K562 (cell line): ENCODE data around the gene ZC3H13.

Source experiments
- BACH1 ChIP-seq: fragments of 200-800 bp; sonication (Bioruptor generic); IDR thresholded peaks from 2 replicates; pipeline ENCODE4 v1.6.1; 2016; ENCODE audit warnings: missing genetic modification characterization, missing compliant biosample characterization
- CHD2 ChIP-seq: IDR thresholded peaks from 2 replicates; pipeline ENCODE4 v1.6.1; 2011; ENCODE audit warnings: low read depth, low read length
- CREBBP ChIP-seq: IDR thresholded peaks from one replicate; pipeline ENCODE4 v1.6.1; 2012; ENCODE audit warnings: low read depth, mild to moderate bottlenecking, control low read depth, inconsistent platforms, low read length
- E4F1 ChIP-seq: fragments of 250-450 bp; sonication (Bioruptor Pico); IDR thresholded peaks from 2 replicates; pipeline ENCODE4 v1.5.0; 2021; ENCODE audit warnings: mild to moderate bottlenecking, borderline replicate concordance
- HDAC6 ChIP-seq: IDR thresholded peaks from 2 replicates; pipeline ENCODE4 v1.6.1; 2012; ENCODE audit warnings: low read depth, mild to moderate bottlenecking, control low read depth, inconsistent platforms, low read length, moderate library complexity
- JUN ChIP-seq, 2 experiments: sonication (generic) in 1 of 2; formaldehyde crosslinking in 1 of 2; IDR thresholded peaks; 2 replicates each; pipeline versions ENCODE4 v1.6.1 to v1.8.0; 2012 to 2022; ENCODE audit warnings: borderline replicate concordance in 2 of 2, mild to moderate bottlenecking in 2 of 2, improper control_type of control experiment in 1 of 2, low read depth in 1 of 2, low read length in 1 of 2, missing genetic modification reagents in 1 of 2
- KAT7 ChIP-seq: sonication (generic); formaldehyde crosslinking; IDR thresholded peaks from 2 replicates; pipeline ENCODE4 v1.8.0; 2022; ENCODE audit warnings: missing genetic modification reagents, mild to moderate bottlenecking, borderline replicate concordance
- KDM1A ChIP-seq, 2 experiments: fragments of 450-650 bp; IDR thresholded peaks; 2 replicates each; pipeline ENCODE4 v1.6.1; 2016; ENCODE audit warnings: mild to moderate bottlenecking in 2 of 2
- POLR2A ChIP-seq: fragments of 450-650 bp; conservative IDR thresholded peaks from 2 replicates; pipeline ENCODE4 v1.6.1; 2016
- TAF1 ChIP-seq: IDR thresholded peaks from 2 replicates; pipeline ENCODE4 v1.6.1; 2011; ENCODE audit warnings: mild to moderate bottlenecking, low read length, moderate library complexity; ENCODE audit not compliant: insufficient read depth, control insufficient read depth, severe bottlenecking; ENCODE audit errors: extremely low read depth
- ZNF232 ChIP-seq: sonication (generic); formaldehyde crosslinking; IDR thresholded peaks from 2 replicates; pipeline ENCODE4 v1.8.0; 2022; ENCODE audit warnings: mild to moderate bottlenecking, missing genetic modification reagents
- ZNF507 ChIP-seq: conservative IDR thresholded peaks from 2 replicates; pipeline ENCODE4 v1.6.1; 2017; ENCODE audit warnings: missing genetic modification characterization, missing compliant biosample characterization

GRCh38 chr13:46094478-46094877, 41.9 kb upstream of the ZC3H13 start:
- TF ChIP-seq TAF1 = no peak
- no peak for TF ChIP-seq ZNF507
- no peak for TF ChIP-seq ZNF232
- no peak for TF ChIP-seq BACH1 (tag)
- TF ChIP-seq KAT7 (CRISPR knock-in tag) = no peak
- no peak for TF ChIP-seq JUN (IDR thresholded peaks at IDR 0.05; ENCODE audit: borderline replicate concordance, low read depth, low read length)
- no peak for TF ChIP-seq JUN (CRISPR knock-in tag; IDR thresholded peaks at IDR 0.05; ENCODE audit: borderline replicate concordance)
- TF ChIP-seq CREBBP = no peak
- no peak for TF ChIP-seq HDAC6
- TF ChIP-seq POLR2A = no peak
- TF ChIP-seq CHD2 = no peak
- TF ChIP-seq KDM1A (IDR thresholded peaks at IDR 0.05) = no peak
- no peak for TF ChIP-seq E4F1 (CRISPR knock-in tag)
